Kidney epithelial cell (primary cell): ENCODE data around the gene MYLK. TPM values are rescaled to one million over a fixed set of nuclear protein-coding genes. Genes with fewer than 3 reads are reported as not detected.

Experiments
- DNase-seq: peaks from one replicate; pipeline ENCODE4 v3.0.0-alpha.2; 2010; ENCODE audit warnings: low read depth
- H3K27me3 ChIP-seq: 2 replicates; pipeline ENCODE4 v1.6.0; 2011; ENCODE audit warnings: low read length; ENCODE audit not compliant: control insufficient read depth, insufficient read depth
- H3K36me3 ChIP-seq: 2 replicates; pipeline ENCODE4 v1.5.1; 2011; ENCODE audit warnings: low read length; ENCODE audit not compliant: control insufficient read depth, insufficient read depth
- H3K4me3 ChIP-seq: 2 replicates; pipeline ENCODE4 v1.5.1; 2011; ENCODE audit warnings: low read depth, mild to moderate bottlenecking, control low read depth, low read length
- CTCF ChIP-seq: IDR thresholded peaks from 2 replicates; pipeline ENCODE4 v1.5.1; 2011; ENCODE audit warnings: mild to moderate bottlenecking, moderate library complexity, low read length, control low read depth, inconsistent platforms; ENCODE audit not compliant: insufficient read depth, poor library complexity, severe bottlenecking
- total RNA-seq: library from RNA; depleted of rRNA; stranded (reverse); fragments of >200 nt; gene quantifications from 2 replicates; pipeline ENCODE4 v1.2.3, GENCODE V29; 2015

The MYLK gene
- total RNA-seq, 1 donor from 2014 or later: 49.7 TPM

DNA sequence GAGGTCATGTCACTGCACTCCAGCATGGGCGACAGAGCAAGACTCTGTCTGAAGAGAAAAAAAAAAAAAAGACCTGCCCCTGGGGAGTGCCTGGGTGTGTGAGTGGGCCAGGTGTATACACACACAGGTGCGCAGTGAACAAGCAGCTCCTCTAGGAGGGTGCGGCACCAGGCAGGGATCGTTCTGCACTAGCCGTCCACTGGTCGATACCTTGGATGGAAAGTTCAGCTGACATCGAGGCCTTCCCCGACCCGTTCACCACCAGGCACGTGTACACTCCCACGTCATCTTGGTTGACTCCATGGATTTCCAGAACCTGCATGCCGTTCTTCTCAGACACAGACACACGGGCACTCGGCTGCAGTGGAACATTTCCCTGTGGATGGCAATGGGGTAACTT, 147.0 kb downstream of the MYLK start:
- Histone ChIP-seq H3K27me3 (no peaks in the 10 kb centered on the region), H3K4me3 (no peak overlapping the region), H3K36me3 (peaks cover 5% of the 10 kb centered on the region)
- no peak for TF ChIP-seq CTCF
- DNase-seq: no peak

DNA sequence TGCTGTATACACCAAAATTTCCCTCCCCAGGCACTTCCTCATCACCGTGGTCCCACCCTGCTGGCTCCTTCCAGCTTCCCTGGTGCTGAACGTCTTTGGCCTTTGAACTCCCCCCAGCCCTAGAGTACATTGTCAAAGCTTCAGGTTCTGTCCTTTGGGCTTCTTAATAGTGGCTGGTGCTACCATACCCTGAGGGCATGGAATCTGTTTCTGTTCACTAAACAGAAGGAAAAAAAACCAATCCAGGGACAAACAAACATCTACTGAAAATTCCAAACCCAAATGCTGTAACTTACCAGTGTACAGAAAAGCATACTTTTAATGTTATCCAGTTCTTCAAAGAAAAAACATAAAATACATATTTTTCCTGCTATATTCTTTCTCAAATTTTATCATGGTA, 148.7 kb downstream of the MYLK start:
- DNase-seq: no peak
- no peak for TF ChIP-seq CTCF
- Histone ChIP-seq H3K36me3 (peaks cover 5% of the 10 kb centered on the region), H3K4me3 (no peak overlapping the region), H3K27me3 (no peaks in the 10 kb centered on the region)

GRCh38 chr3:123734527-123734902, 149.6 kb downstream of the MYLK start:
- H3K4me3 ChIP-seq: no peak overlapping the region
- H3K27me3 ChIP-seq: no peaks in the 10 kb centered on the region
- peaks cover 5% of the 10 kb centered on the region for H3K36me3 ChIP-seq
- DNase-seq: no peak
- TF ChIP-seq CTCF: no peak

DNA sequence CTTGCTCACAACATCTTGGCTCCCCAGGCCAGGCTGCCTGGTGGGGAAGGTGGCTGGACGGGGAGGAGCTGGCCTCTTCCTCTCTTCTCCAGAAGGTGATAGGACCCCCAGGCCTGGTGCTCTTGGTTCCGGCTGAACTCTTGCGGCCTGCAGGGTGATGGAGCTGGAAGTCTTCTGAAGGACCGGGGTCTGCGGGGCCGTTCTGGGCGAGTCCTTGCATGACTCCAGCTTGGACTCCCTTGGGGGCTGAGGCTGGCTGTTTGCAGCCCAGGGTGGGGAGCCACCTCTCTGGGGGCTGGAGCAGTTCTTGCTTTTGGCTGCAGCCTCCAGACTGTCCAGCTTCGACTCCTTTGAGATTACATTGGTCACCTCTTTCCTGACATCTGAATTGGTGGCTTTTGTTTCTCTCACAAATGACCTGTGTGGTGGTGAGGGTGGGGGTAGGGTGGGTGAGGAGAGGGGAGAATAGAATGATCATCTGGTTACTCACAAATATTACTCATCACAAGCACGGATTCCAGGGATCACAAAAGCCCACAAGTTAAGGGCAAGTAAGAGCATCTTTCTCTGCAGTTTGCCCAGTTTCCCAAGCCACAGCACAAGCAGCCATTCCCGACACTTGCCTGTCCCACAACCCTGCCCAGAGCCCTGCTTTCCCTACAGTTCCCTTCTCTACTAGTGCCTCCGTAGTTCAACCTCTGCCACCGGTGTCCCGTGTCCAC, 150.2 kb downstream of the MYLK start:
- Histone ChIP-seq H3K36me3 (peaks cover 5% of the 10 kb centered on the region), H3K27me3 (no peaks in the 10 kb centered on the region), H3K4me3 (no peak overlapping the region)
- DNase-seq: peak; percentile 83
- TF ChIP-seq CTCF: no peak

- TF ChIP-seq CTCF: no peak
- peaks cover 4% of the 10 kb centered on the region for H3K36me3 ChIP-seq
- no peaks in the 10 kb centered on the region for H3K27me3 ChIP-seq
- no peak for DNase-seq
- no peak overlapping the region for H3K4me3 ChIP-seq
These were observed 150.8 kb downstream of the MYLK start for GRCh38 chr3:123733341-123733740.

- peak; percentile 90 for DNase-seq
- Histone ChIP-seq H3K36me3 (peaks cover 4% of the 10 kb centered on the region), H3K27me3 (no peaks in the 10 kb centered on the region), H3K4me3 (no peak overlapping the region)
- TF ChIP-seq CTCF: no peak
These were observed 151.7 kb downstream of the MYLK start for GRCh38 chr3:123732447-123732846.
